Activated CD8-positive, alpha-beta memory T cell treated with anti-CD3 and anti-CD28 coated beads, Interleukin-2, amount 50 U/mL, for 1 hour (primary cell): Measurements from ENCODE around the gene IL16.

ENCODE experiments used
- DNase-seq: peaks from one replicate; pipeline ENCODE4 v3.0.0-alpha.2; 2020; ENCODE audit errors: extremely low read depth

IL16 gene

GRCh38 chr15:81256916-81257315 is 60.2 kb downstream of the IL16 start:
- DNase-seq, result no peak

- no peak for DNase-seq
Observed at GRCh38 chr15:81257435-81257834, 60.8 kb downstream of the IL16 start.

- DNase-seq, result no peak
Observed at GRCh38 chr15:81258455-81258854, 61.8 kb downstream of the IL16 start.

- DNase-seq, result no peak
Observed at GRCh38 chr15:81259760-81260298, 63.1 kb downstream of the IL16 start.

- no peak for DNase-seq
Observed at GRCh38 chr15:81261172-81261811, 64.6 kb downstream of the IL16 start.

- DNase-seq, result no peak
Observed at GRCh38 chr15:81263477-81263876, 66.8 kb downstream of the IL16 start.

GRCh38 chr15:81264072-81264857 is 67.6 kb downstream of the IL16 start:
- DNase-seq, result no peak

- DNase-seq, result no peak
Observed at GRCh38 chr15:81265256-81265943, 68.7 kb downstream of the IL16 start.

GRCh38 chr15:81265944-81266775 is 69.5 kb downstream of the IL16 start:
- DNase-seq, result peak; percentile 57

GRCh38 chr15:81268340-81268739 is 71.7 kb downstream of the IL16 start:
- no peak for DNase-seq

GRCh38 chr15:81268881-81269601 is 72.4 kb downstream of the IL16 start:
- DNase-seq, result no peak

- DNase-seq, result no peak
Observed at GRCh38 chr15:81270188-81270587, 73.5 kb downstream of the IL16 start.

- no peak for DNase-seq
Observed at GRCh38 chr15:81270781-81271491, 74.3 kb downstream of the IL16 start.

- DNase-seq, result no peak
Observed at GRCh38 chr15:81271761-81272644, 75.3 kb downstream of the IL16 start.

- no peak for DNase-seq
Observed at GRCh38 chr15:81273200-81273599, 76.5 kb downstream of the IL16 start.

GRCh38 chr15:81273855-81274254 is 77.2 kb downstream of the IL16 start:
- no peak for DNase-seq

- no peak for DNase-seq
Observed at GRCh38 chr15:81274255-81274654, 77.6 kb downstream of the IL16 start.

- DNase-seq, result peak; percentile 71
Observed at GRCh38 chr15:81274931-81275707, 78.4 kb downstream of the IL16 start.
